ENCODE data around the gene SMAD5. TPM values are rescaled to one million over a fixed set of nuclear protein-coding genes. Genes with fewer than 3 reads are reported as not detected.

The SMAD5 gene
- total RNA-seq, 1 donor from 2014 or later, result 52.7 TPM

DNA sequence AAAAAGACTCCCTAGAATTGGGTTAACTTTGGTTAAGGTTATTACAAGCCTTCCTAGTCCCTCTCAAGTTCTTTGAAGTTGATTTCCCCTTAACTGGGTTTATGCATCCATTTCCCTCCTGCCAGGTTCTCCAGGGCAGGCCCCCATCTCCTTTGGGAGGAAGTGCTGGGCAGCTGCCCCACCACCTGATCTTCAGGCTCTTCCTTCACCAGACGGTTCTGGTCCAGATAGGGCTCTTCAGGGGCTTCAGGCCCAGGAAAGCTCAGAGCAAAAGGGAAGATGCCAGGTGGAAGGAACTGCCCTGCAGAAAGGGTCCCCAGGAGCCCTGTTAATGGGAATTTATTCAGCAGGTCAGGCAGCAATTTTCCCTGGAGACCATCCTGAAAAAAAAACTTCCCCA, 58.3 kb downstream of the SMAD5 start:
- Histone ChIP-seq H3K36me3 (peaks cover 17% of the 10 kb centered on the region), H3K4me1 (peaks cover 15% of the 10 kb centered on the region), H3K4me3 (no peak overlapping the region), H3K27me3 (peaks cover 36% of the 10 kb centered on the region), H3K27ac (no peak overlapping the region), H3K9me3 (no peaks in the 10 kb centered on the region)
- intact Hi-C loops (cut with DNase I), result no loop called here
- DNase-seq (no peak), ATAC-seq (no peak)
- TF ChIP-seq, protein P1, sequence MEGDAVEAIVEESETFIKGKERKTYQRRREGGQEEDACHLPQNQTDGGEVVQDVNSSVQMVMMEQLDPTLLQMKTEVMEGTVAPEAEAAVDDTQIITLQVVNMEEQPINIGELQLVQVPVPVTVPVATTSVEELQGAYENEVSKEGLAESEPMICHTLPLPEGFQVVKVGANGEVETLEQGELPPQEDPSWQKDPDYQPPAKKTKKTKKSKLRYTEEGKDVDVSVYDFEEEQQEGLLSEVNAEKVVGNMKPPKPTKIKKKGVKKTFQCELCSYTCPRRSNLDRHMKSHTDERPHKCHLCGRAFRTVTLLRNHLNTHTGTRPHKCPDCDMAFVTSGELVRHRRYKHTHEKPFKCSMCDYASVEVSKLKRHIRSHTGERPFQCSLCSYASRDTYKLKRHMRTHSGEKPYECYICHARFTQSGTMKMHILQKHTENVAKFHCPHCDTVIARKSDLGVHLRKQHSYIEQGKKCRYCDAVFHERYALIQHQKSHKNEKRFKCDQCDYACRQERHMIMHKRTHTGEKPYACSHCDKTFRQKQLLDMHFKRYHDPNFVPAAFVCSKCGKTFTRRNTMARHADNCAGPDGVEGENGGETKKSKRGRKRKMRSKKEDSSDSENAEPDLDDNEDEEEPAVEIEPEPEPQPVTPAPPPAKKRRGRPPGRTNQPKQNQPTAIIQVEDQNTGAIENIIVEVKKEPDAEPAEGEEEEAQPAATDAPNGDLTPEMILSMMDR (IDR thresholded peaks at IDR 0.05), result no peak

DNA sequence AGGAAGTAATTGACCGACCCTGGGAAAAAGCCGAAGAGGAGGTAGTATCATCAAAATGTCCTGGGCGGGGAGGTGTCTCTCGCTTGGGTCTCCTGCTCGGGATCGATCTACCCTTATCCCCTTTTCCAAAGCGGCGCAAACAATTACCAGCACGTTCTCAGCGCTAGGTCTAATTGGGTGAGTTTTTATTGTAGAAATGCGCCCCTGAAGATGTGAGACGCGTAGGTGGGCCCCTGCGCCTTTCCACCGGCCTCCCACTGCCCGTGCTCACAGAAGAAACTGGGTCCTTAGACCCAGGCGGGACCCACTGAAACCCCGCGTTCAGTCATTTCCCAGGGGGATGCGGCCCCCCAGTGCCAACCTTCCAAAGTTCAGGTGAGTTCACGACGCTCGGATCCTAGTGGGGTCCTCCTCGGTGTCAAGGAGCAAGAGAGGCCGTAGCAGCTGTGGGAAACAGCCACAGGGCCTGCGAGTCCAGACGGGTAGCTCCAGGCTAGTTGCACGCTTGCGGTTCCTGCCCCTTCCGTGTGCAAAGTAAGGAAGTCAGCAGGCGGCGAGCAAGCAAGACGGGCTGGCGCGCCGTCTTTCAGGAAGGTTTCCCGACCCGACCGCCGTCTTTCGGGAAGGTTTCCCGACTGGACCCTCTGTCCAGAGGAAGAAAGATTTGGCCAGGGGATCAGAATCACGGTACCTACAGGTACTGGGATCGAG, 58.8 kb downstream of the SMAD5 start:
- ATAC-seq (no peak), DNase-seq (peak; percentile 61)
- Histone ChIP-seq H3K36me3 (peaks cover 17% of the 10 kb centered on the region), H3K27me3 (peaks cover 39% of the 10 kb centered on the region), H3K27ac (no peak overlapping the region), H3K9me3 (no peaks in the 10 kb centered on the region), H3K4me1 (peaks cover 15% of the 10 kb centered on the region), H3K4me3 (no peak overlapping the region)
- TF ChIP-seq, protein P1 (IDR thresholded peaks at IDR 0.05), result no peak
- intact Hi-C loops (cut with DNase I), result no loop called here

DNA sequence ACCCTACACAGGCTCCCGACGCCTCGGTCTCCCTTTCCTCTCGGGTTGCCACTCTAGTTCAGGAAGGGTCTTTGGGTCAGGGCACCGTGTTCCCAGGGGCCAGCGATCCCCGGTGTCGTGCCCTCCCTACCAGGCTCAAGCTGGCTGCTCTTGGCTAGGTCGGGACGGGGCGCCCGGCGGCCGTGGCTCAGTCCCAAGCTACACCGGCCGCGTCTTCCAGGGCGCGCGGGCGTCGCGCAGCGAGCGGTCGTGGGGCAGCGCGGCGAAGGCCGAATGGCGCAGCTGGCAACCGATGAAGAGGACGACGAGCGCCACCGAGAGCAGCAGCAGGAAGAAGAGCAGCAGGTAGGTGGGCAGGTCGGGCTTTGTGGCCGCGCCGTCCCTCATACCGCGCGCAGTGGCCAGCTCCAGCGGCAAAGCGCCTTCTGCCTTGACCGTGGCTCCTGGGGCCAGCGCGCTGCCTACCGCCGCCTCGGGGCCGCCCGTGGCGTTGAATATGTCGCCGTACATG, 59.4 kb downstream of the SMAD5 start:
- no peak overlapping the region for H3K27ac ChIP-seq
- no peaks in the 10 kb centered on the region for H3K9me3 ChIP-seq
- H3K36me3 ChIP-seq, result peaks cover 14% of the 10 kb centered on the region
- H3K27me3 ChIP-seq, result peaks cover 39% of the 10 kb centered on the region
- TF ChIP-seq, protein P1 (IDR thresholded peaks at IDR 0.05), result no peak
- ATAC-seq (peak; percentile 24), DNase-seq (peak; percentile 61)
- H3K4me1 ChIP-seq, result peaks cover 15% of the 10 kb centered on the region
- H3K4me3 ChIP-seq, result peak overlapping the region; percentile 26
- intact Hi-C loops (cut with DNase I), result no loop called here

DNA sequence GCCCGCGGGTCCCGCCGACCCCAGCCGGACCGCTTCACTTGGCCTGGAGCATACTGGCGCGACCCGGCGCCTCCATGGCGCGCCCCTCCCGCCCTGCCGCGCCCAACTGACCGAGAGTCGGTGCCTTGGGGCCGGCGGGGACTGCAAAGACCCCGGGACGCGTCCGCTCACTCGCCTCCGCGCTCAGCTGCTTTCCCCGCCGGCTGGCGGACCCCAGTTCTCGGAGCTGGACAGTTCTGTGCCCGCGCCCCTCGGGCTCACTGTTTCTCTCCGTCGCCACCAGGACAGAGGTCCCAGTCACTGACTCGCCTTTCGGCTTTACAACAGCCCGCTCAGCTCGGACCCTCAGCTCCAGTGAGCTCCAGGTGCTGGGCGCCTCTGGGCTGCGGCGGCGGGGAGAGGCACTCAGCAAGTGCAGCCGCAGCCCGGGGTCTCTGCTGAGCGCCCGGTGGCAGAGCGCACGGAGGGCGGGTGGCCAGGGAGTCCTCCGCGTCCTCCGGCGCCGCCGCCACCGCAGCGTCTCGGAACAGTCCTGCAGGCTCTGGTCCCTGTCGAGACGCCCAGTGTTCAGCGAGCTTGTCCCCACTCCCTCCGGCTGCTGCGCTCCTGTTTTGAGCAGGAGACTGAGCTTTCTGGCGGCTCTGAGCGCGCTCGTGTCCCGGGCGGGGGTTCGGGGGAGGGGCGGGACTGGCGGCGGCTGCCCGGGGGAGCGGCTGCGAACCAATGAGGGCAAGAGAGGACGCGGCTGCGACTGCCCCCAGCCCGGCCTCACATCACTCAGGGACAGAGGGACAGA, 60.1 kb downstream of the SMAD5 start, which contains the start of gene SMIM32:
TSS of gene SMIM32 (minus strand) at position 637 of the 796 bp plus-strand sequence. CDS start 638 bp downstream, outside the sequence.
- H3K27ac ChIP-seq, result no peak within 1 kb of the TSS
- ATAC-seq, result peak; percentile 7
- peak within 1 kb of the TSS; percentile 26 for H3K4me3 ChIP-seq
- intact Hi-C loops (cut with DNase I), result no loop called here
- peaks cover 15% of the 10 kb centered on the region for H3K4me1 ChIP-seq
- peaks cover 8% of the 10 kb centered on the region for H3K36me3 ChIP-seq
- DNase-seq, result peak; percentile 63
- peaks cover 39% of the 10 kb centered on the region for H3K27me3 ChIP-seq
- H3K9me3 ChIP-seq, result no peaks in the 10 kb centered on the region
- TF ChIP-seq, protein P1 (IDR thresholded peaks at IDR 0.05), result no peak

DNA sequence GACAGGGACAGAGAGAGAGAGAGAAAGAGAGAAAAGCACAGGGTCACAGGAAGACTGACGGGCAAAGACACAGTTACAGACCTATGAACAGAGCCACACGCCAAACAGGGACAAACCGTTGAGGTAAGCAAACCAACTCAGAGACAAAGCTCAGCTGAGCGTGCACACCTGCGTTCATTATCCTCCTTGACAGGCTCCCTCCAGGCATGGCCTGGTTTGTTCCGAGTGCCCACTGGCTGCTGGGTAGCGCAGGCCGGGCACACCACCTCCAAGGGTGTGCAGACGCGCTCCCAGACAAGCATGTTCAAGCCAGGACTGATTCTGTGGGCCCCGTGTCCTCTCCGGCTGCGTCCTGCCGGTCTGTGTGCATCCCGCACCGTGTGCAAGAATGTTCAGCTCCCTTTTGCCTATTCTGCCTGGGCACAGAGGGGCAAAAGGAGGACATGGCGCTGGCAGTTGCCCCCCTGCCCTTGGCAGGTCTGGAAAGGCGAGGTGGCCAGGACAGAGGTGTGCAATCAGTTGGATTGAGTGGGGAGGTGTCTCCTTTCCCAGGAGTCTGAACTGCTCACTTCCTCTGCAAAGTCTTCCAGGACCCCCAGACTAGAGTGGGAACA, 60.8 kb downstream of the SMAD5 start:
- intact Hi-C loops (cut with DNase I), result no loop called here

More for the DNA sequence above, 60.8 kb downstream of the SMAD5 start:
- H3K27ac ChIP-seq, result no peak overlapping the region
- ATAC-seq (no peak), DNase-seq (peak; percentile 51)
- H3K4me3 ChIP-seq, result no peak overlapping the region
- peaks cover 15% of the 10 kb centered on the region for H3K4me1 ChIP-seq
- no peaks in the 10 kb centered on the region for H3K9me3 ChIP-seq
- H3K36me3 ChIP-seq, result peaks cover 5% of the 10 kb centered on the region
- peaks cover 39% of the 10 kb centered on the region for H3K27me3 ChIP-seq
- TF ChIP-seq, protein P1 (IDR thresholded peaks at IDR 0.05), result no peak

Measured in upper lobe of right lung (tissue), 1 donor.